Osteocyte (in vitro differentiated cells): ENCODE measurements around the gene MGLL. TPM values are rescaled to one million over a fixed set of nuclear protein-coding genes. Genes with fewer than 3 reads are reported as not detected.

Source experiments
- DNase-seq: peaks from one replicate; pipeline ENCODE4 v3.0.0; 2021; ENCODE audit warnings: mixed read lengths; ENCODE audit not compliant: unreplicated experiment; ENCODE audit errors: extremely low spot score
- H3K27ac Mint-ChIP-seq: one replicate; pipeline ENCODE4 v1.8.0; 2021; ENCODE audit warnings: mild to moderate bottlenecking, mixed read lengths; ENCODE audit not compliant: unreplicated experiment
- H3K27me3 Mint-ChIP-seq: one replicate; pipeline ENCODE4 v1.8.0; 2021; ENCODE audit warnings: mixed read lengths; ENCODE audit not compliant: unreplicated experiment
- H3K36me3 Mint-ChIP-seq: one replicate; pipeline ENCODE4 v1.8.0; 2021; ENCODE audit warnings: mixed read lengths; ENCODE audit not compliant: unreplicated experiment
- H3K4me1 Mint-ChIP-seq: one replicate; pipeline ENCODE4 v1.8.0; 2021; ENCODE audit warnings: mixed read lengths; ENCODE audit not compliant: unreplicated experiment
- H3K4me3 Mint-ChIP-seq: one replicate; pipeline ENCODE4 v1.8.0; 2021; ENCODE audit warnings: mild to moderate bottlenecking, moderate library complexity, mixed read lengths; ENCODE audit not compliant: unreplicated experiment
- H3K9me3 Mint-ChIP-seq: one replicate; pipeline ENCODE4 v1.8.0; 2021; ENCODE audit warnings: mixed read lengths; ENCODE audit not compliant: unreplicated experiment
- CTCF ChIP-seq: fragments of 200-600 bp; sonication (generic); IDR thresholded peaks from 2 replicates; pipeline ENCODE4 v1.5.0; 2021; ENCODE audit warnings: antibody characterized with exemption, mild to moderate bottlenecking, moderate library complexity
- total RNA-seq: library from RNA; stranded (reverse); gene quantifications from 2 replicates; pipeline ENCODE4 v1.2.1, GENCODE V29; 2021

MGLL gene
- total RNA-seq, 1 donor from 2014 or later: 112 TPM

- H3K9me3 Mint-ChIP-seq: no peaks in the 10 kb centered on the region
- TF ChIP-seq CTCF: no peak
- H3K4me1 Mint-ChIP-seq: peaks cover 71% of the 10 kb centered on the region
- H3K36me3 Mint-ChIP-seq: peaks cover 22% of the 10 kb centered on the region
- H3K4me3 Mint-ChIP-seq: no peak overlapping the region
- peak overlapping the region; percentile 90 for H3K27ac Mint-ChIP-seq
- H3K27me3 Mint-ChIP-seq: no peaks in the 10 kb centered on the region
- DNase-seq: no peak
Observed at GRCh38 chr3:127780536-127781400, 41.5 kb downstream of the MGLL start.

- TF ChIP-seq CTCF: no peak
- no peak overlapping the region for H3K4me3 Mint-ChIP-seq
- H3K4me1 Mint-ChIP-seq: peaks cover 72% of the 10 kb centered on the region
- H3K36me3 Mint-ChIP-seq: peaks cover 15% of the 10 kb centered on the region
- H3K27me3 Mint-ChIP-seq: no peaks in the 10 kb centered on the region
- no peak for DNase-seq
- H3K9me3 Mint-ChIP-seq: no peaks in the 10 kb centered on the region
- peak overlapping the region; percentile 90 for H3K27ac Mint-ChIP-seq
Observed at GRCh38 chr3:127779747-127780146, 42.6 kb downstream of the MGLL start.

GRCh38 chr3:127777921-127778656, 44.2 kb downstream of the MGLL start:
- no peak for TF ChIP-seq CTCF
- Mint-ChIP-seq H3K4me1 (peaks cover 81% of the 10 kb centered on the region), H3K27me3 (no peaks in the 10 kb centered on the region), H3K36me3 (peaks cover 12% of the 10 kb centered on the region), H3K27ac (peak overlapping the region; percentile 95), H3K4me3 (no peak overlapping the region), H3K9me3 (no peaks in the 10 kb centered on the region)
- DNase-seq: no peak

GRCh38 chr3:127777332-127777731, 45.0 kb downstream of the MGLL start:
- TF ChIP-seq CTCF: no peak
- DNase-seq: no peak
- H3K27me3 Mint-ChIP-seq: no peaks in the 10 kb centered on the region
- peaks cover 82% of the 10 kb centered on the region for H3K4me1 Mint-ChIP-seq
- no peak overlapping the region for H3K4me3 Mint-ChIP-seq
- peaks cover 12% of the 10 kb centered on the region for H3K36me3 Mint-ChIP-seq
- peak overlapping the region; percentile 95 for H3K27ac Mint-ChIP-seq
- H3K9me3 Mint-ChIP-seq: no peaks in the 10 kb centered on the region

- no peak for TF ChIP-seq CTCF
Observed at GRCh38 chr3:127776347-127776746, 46.0 kb downstream of the MGLL start.

More at GRCh38 chr3:127776347-127776746, 46.0 kb downstream of the MGLL start:
- H3K4me3 Mint-ChIP-seq: peak overlapping the region; percentile 11
- no peaks in the 10 kb centered on the region for H3K9me3 Mint-ChIP-seq
- no peak for DNase-seq
- no peaks in the 10 kb centered on the region for H3K27me3 Mint-ChIP-seq
- H3K36me3 Mint-ChIP-seq: peaks cover 12% of the 10 kb centered on the region
- peaks cover 75% of the 10 kb centered on the region for H3K4me1 Mint-ChIP-seq
- peak overlapping the region; percentile 95 for H3K27ac Mint-ChIP-seq
